Left renal cortex interstitium (tissue), 4 donors: ENCODE data around the gene TRA2A. TPM values are rescaled to one million over a fixed set of nuclear protein-coding genes. Genes with fewer than 3 reads are reported as not detected.
A peak's percentile ranks its signal among the peaks of the same experiment; 100 is the strongest.
"Not testable (repeated sequence)": the region's sequence is repeated elsewhere in the genome, so short reads cannot be mapped to it uniquely, and the experiment has no call there.

Experiments
- DNase-seq, 4 donors: peaks; one replicate each; pipeline ENCODE4 v3.0.0-alpha.2; 2013; ENCODE audit warnings: low read depth in 4 of 4, low spot score in 2 of 4, missing footprints in 1 of 4
- polyA plus RNA-seq, 4 donors: library from polyadenylated mRNA; unstranded; fragments of 120-200 nt; gene quantifications; one replicate each; pipeline ENCODE4 v1.2.1, GENCODE V29; 2013; ENCODE audit not compliant: insufficient read length in 4 of 4

Gene TRA2A
- polyA plus RNA-seq, 4 donors, result 123 to 327 (median 224) TPM

DNA sequence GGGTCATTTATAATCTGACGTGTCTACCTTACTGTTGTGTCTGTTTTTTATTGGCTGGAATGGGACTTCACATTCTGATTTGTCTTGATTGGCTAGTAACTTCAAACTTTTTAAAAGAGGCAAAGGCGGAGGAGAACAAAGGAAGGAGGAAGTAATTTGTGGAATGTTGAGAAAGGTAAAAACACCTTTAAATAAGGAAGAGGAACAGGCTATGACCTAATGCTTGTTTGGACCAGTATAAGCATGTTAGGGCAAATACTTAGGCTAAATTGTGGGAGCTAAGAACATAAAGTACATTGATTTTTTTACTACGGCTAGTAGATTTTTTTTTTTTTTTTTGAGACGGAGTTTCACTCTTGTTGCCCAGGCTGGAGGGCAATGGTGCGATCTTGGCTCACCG is 18.0 kb downstream of the TRA2A start:
- DNase-seq, result not testable (repeated sequence)

DNA sequence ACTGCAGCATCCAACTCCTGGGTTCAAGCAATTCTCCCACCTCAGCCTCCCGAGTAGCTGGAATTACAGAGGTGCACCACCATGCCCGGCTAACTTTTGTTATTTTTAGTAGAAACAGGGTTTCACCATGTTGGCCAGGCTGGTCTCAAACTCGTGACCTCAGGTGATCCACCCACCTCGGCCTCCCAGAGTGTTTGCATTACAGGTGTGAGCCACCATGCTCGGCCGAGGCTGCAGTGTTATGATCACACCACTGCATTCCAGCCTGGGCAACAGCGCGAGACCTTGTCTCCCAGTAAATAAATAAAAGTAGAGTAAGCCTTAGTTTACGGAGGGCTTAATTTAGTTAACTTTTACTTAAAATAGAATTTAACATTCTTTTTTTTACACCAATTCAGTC is 37.8 kb downstream of the TRA2A start:
- DNase-seq, result no peak

DNA sequence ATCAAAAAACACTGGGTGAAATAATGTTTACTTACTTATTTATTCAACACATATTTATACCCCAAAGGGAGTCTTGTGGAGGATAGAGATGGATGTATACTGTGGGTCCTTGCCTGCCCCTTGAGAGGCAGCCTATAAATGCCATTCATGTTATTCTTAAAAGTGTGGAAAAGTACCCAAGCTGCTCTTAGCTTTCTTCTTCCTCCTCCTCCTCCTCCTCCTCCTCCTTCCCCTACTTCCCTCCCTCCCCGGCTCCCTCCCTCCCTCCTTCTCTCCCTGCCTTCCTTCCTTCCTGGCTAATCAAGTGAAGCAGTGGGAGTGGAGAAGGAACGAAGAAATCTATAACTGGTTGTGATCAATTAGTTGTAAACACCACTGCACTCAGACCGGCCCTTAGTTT is 40.3 kb downstream of the TRA2A start:
- DNase-seq, result no peak

GRCh38 chr7:23490357-23491135 is 41.2 kb downstream of the TRA2A start:
- DNase-seq, result no peak

- not testable (repeated sequence) for DNase-seq
Measured at GRCh38 chr7:23488714-23489113, 43.1 kb downstream of the TRA2A start.

DNA sequence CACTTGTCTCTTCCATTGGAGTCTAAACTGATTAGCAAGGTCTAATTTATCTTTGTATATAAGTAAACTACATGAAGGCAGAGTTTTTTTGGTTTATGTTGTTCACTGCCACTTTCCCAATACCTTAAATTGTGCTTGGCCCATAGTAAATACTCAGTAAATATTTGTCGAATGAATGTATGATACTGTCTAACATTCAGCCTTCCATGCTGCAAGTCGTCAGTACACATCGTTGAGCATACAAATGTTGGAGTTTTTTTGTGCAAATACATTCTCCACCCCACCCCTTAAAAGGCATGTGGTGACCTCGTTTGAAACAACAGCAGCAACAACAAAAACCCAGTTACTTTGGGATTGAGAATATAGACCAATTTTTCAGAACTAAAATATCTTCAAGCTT is 44.1 kb downstream of the TRA2A start:
- no peak for DNase-seq

DNA sequence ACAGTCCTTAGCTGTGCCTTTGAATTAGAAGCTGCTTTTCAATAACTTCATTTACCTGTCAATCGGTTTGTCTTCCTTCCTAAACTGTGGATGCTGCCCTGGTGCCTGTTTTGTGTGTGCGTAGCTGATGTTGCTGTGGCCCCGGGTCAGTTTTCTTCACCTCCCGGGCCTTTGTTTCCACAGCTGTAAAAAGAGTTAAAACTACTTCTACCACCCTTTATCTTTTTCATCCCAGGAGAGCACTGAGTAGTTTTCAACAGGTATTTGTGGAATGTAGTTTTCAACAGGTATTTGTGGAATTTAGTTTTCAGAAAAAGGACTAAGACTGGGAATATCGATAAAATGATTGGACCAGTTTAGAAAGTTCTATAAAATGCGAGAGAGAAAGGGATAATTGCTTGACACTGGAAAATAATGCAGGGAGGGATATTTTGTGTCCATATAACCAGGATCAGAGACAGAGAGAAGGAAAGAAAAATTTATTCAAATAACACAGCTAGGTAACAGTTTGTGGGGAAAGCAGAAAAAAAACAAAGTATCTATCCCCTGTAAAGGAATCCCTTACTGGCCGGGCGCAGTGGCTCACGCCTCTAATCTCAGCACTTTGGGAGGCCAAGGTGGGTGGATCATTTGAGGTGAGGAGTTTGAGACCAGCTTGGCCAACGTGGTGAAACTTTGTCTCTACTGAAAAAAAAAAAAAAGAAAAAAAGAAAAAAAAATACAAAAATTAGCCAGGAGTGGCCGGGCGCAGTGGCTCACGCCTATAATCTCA is 45.6 kb downstream of the TRA2A start:
- no peak for DNase-seq

- DNase-seq, result no peak
Measured at GRCh38 chr7:23482686-23483085, 49.1 kb downstream of the TRA2A start.

DNA sequence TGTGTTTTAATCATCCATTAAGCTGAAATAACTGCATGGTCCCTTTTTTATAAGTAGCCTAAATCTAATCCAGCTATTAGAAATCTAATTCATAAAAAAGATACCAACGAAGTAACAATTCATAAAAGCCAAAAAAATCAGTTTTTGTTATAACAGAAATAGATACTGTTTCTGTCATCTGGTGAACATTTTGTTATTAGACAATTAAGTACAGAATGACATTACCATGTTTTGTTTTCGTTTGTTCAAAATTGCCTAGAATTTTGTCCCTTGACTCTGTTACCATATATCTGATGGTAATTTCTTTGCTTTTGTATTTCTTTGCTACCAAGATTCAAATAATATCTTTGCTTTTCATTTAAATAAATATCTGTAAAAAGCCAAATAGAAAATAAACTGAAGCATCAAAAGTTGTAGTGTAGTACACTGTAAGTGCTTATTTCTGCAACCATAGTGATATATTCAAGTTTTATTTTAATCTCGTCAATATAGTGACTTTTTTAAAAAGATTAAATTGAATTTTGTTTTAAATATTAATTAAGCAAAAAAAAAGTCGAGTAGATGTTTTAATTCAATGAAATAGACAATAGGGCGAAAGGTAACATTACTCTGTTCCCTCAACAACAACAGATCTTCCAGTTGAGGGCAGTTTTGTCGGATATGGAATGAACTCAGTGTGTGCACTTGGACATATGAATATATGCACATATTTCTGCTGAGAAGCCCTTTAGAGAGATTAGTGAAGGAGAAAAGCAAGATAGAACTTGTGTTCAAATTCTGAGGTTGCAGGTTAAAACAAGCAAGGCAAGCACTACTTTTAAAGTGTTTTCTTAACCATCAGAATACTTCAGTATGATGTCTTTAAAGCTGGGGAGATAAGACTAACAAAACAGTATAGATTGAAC is 53.6 kb downstream of the TRA2A start:
- no peak for DNase-seq

- no peak for DNase-seq
Measured at GRCh38 chr7:23477157-23477499, 54.7 kb downstream of the TRA2A start.

DNA sequence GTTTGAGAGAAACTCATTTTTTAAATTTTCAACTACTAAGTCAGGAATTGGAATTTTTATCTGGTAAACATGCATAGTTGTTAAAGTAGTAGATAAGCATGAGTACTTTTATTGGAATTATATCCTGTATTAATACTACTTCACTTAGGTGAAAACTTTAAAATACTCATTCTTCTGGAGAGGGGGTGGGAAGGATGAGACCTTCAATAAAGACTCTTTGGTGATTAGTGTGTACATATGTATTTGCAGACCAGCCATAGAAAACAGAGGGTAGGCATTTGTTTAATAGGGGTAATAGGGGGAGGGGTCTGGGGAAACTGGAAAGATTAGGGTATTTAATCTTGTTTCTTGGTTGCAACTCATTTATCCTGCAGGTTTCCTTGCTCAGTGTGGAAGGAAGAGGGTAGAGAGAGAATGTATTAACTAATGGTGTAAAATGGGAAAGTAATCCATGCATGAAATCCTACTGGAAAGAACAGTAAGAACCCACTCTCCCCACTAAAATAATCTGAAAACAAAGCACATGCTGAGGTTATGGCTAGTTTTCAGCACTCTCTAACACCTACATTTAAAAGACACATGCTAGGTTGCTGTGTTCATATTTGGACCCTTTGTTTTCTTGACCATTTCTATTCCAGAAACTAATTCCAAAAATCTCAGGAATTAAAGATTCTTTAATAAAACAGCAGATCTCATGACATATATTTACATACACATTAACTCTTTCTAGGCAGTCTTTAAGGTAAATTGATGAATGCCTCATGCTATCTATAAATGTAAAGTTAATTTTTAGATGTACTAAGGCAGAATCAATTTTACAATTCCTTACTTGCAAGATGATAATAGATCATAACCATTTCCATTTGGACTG is 55.3 kb downstream of the TRA2A start:
- DNase-seq, result no peak

- DNase-seq, result no peak
Measured at GRCh38 chr7:23475576-23475839, 56.3 kb downstream of the TRA2A start.

DNA sequence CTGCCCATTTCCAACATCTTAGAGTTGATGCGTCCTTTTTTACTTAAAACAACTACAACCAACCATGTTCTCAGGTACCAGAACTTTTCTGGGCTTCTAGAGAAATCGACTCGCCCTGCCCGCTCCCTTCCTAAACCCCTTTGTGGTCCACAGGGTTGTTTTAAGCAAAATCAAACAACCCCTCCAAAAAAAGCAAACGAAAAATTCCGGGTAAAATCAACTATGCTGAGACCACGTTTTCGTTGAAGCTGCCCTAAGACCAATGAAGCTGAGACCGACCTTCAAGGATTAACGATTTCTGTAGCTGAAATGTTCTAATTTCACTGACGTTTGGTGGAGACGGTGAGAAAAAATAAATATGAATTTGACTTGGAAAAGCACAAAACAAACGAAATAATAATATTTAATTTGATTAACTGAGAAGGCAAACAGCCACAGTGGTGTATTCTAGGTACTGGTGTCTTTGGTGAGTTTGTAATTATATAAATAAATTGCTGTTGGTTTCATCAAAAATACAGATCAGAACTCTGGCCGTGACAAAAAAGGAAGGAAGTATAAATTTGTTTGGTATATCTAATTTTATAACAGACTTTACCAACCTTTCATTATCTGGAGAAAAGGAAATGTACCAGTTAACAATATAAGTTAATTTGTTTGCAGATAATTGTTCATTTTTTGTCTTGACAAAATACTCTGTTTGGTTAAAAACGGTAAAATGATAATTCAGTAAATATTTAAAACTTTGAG is 56.8 kb downstream of the TRA2A start:
- DNase-seq, result no peak

DNA sequence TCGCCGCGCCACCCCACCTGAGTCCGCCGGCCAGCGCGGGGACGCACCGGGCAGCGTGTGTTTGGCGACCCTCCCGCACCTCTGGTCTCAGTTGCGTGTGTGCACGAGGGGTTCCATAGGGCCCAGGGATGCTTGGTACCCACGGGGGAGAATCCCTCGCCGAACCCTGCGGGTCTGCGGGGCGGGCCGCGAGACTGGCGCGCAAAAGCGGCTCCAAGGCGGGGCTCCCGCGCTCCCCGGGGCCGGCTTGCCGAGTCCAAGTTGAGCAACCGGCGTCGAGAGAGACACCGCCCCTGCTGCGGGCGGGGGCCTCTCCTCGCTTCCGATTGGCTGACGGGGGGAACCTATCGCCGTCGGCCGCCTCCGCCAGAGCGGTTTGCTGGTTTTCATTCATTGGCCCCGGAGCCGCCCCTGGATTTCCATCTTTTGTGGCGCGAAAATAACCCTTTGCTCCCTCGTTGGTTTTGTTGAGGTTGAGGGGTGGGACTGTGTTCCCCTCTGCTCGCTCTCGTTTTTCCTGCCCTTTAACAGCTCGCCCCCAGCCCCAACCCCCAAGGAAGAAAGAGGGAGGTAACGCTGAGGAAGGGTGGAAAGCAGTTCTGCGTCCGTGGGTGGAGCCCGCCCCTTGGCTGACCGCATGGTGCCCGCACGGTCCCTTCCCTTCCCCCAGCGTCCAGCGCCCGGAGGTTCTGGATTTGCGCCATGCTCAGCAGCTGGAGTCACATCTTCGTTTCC is 57.5 kb downstream of the TRA2A start:
- peak in 2 of 4 donors; percentile 93 for DNase-seq

DNA sequence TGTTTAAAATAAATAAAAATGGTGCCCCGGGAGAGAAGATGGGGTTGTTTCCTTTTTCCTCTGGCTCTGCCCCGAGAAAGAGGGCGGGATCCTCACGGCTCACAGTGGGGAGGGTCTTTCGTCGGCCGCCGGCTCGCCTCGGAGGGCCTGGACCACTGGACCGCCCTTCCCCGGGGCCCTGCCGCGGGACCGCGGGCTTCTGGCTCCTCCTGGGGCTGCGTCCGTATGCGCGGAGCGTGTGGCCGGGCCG is 58.0 kb downstream of the TRA2A start:
- no peak for DNase-seq

GRCh38 chr7:23472956-23473843 is 58.6 kb downstream of the TRA2A start:
- peak in 1 of 4 donors; percentile 48 for DNase-seq

DNA sequence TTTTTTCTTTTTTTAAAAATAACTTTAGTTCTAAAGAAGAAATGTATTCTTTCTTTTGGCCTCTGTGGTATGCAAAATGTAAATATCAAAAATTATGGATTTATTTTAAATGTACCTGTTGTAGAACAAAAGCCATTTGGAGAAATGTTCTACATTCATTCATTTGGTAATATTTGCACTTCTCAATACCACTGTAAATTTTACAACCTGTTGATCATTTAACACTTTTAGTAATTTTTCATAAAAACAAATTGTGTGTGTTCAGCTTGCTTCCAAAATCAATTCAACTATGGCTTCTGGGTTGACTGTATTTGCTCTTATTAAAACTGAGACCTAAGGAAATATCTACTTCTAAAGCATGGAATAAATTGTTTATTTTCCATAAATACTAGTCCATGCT is 59.2 kb downstream of the TRA2A start:
- DNase-seq, result no peak

GRCh38 chr7:23472046-23472445 is 59.7 kb downstream of the TRA2A start:
- DNase-seq, result no peak
